ENCODE results near the gene TCTA.

Gene TCTA

GRCh38 chr3:49460956-49461355, 48.7 kb downstream of the TCTA start:
- no peak for DNase-seq (ENCODE audit: low read depth)

DNA sequence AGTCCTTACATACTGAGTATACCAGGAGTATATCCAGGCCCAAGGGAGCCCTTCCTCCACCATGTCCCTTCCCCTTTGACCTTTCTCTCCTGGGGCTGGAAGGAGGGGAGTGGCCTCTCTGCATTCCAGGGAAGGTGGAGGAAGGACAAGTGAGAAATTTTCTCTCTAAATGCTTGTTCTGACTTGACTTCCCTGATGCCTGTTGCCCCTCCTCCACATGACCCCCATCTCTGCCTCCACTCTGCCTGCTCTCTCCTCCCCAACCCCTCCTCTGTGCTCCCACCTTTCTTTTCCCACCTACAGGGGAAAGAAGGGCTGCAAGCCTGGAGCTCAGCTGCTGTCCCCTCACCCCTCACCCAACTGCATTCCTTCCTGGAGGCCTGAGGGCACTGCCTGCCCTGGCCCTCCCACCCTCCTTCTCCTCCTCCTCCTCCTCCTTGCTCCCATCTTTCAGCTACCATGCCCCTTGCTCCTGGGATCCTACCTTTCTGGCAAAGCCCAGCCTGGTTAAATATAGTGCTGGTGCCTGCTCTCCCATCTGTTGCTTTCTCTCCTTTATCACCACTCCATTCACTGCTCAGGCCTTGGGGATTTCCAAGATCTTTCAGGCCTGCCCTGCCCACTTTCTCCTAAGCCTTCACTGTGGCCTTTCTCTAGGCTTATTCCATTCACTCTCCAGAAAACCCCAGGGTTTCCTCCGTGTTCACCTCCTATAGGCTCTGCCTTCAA, 49.4 kb downstream of the TCTA start:
- no peak for DNase-seq (ENCODE audit: low read depth)

GRCh38 chr3:49462222-49462621, 50.0 kb downstream of the TCTA start:
- no peak for DNase-seq (ENCODE audit: low read depth)

GRCh38 chr3:49465270-49466034, 53.2 kb downstream of the TCTA start:
- no peak for DNase-seq (ENCODE audit: low read depth)
